ENCODE results near the gene ENC1. TPM values are rescaled to one million over a fixed set of nuclear protein-coding genes. Genes with fewer than 3 reads are reported as not detected.

Gene ENC1
- total and polyA plus RNA-seq, 2 of the 8 experiments (the other 6 are each of a cell fraction or from before 2014, with no cell fraction given): 5.5 to 13.2 TPM

DNA sequence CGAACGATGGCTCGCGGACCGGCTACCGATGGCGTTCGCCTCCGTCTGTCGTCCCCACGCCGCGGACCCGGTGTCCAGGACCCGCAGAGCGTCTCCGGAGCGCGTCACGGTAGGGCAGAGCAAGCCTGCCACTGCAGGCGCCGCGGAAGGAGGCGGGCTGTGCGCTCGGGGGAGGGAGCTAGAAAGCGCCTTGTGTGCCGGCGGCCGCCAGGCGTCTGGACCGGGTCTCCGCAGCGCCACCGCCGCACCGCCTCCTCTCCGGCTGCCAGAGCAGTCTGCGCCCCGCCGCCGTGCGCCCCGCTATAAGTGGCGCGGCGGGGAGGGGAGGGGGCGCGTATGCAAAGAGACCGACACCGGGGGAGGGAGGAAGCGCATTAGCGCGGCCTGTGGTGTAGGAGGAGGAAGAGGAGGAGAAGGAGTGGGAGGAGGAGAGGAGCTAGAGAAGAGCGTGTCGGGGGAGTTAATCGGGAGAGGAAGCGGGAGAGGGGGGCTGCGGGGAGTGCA, at the start of gene ENC1 (continued):
- TF ChIP-seq HDAC6 (IDR thresholded peaks at IDR 0.05; ENCODE audit: low read depth, low read length) (no peak), PHF8 (conservative IDR thresholded peaks at IDR 0.05; ENCODE audit: low read depth, low read length) (peak; percentile 23; the same call in 1 of the 2 replicates), KDM4A (IDR thresholded peaks at IDR 0.05; ENCODE audit: low read depth, low read length, severe bottlenecking) (no peak), CBX5 (IDR thresholded peaks at IDR 0.05; ENCODE audit: low read depth, low read length) (no peak), KDM1A (IDR thresholded peaks at IDR 0.05; ENCODE audit: borderline replicate concordance, low read length) (no peak), RAD21 (IDR thresholded peaks at IDR 0.05 in 1 of 2, conservative IDR thresholded peaks at IDR 0.05 in 1 of 2; ENCODE audit: low read depth in 2 of 2, low read length in 2 of 2) (peak; percentile 37 to 50), ZNF274 (IDR thresholded peaks at IDR 0.05; ENCODE audit: borderline replicate concordance, extremely low read depth, low read length) (no peak), ASH2L (IDR thresholded peaks at IDR 0.05; ENCODE audit: low read length) (peak; percentile 96), RBBP5 (IDR thresholded peaks at IDR 0.05; ENCODE audit: borderline replicate concordance, low read depth, low read length) (peak; percentile 76; the same call in 1 of the 2 replicates), GTF2F1 (IDR thresholded peaks at IDR 0.05; ENCODE audit: borderline replicate concordance, low read depth, low read length) (0 out of 2 replicates have a peak, but pooled peaks have one; percentile 73), TAF7 (optimal IDR thresholded peaks at IDR 0.05; ENCODE audit: borderline replicate concordance, low read depth, low read length) (peak; percentile 76), MAFK (IDR thresholded peaks at IDR 0.05; ENCODE audit: low read depth, low read length) (no peak), BACH1 (IDR thresholded peaks at IDR 0.05; ENCODE audit: low read length) (no peak; the same call in 1 of the 2 replicates), POLR2AphosphoS5 (IDR thresholded peaks at IDR 0.05; ENCODE audit: low read depth, low read length) (peak; percentile 93), BCL11A (IDR thresholded peaks at IDR 0.05; ENCODE audit: low read depth in 2 of 2, low read length in 2 of 2) (no peak), POLR2A (IDR thresholded peaks at IDR 0.05; ENCODE audit: control extremely low read depth in 1 of 2, low read depth in 2 of 2, low read length in 2 of 2) (peak; percentile 92 to 96), RXRA (IDR thresholded peaks at IDR 0.05; ENCODE audit: insufficient read depth, low read depth, low read length) (no peak), SAP30 (IDR thresholded peaks at IDR 0.05; ENCODE audit: insufficient read depth, insufficient replicate concordance, low read length) (no peak), YY1 (IDR thresholded peaks at IDR 0.05; ENCODE audit: low read depth, low read length) (no peak)
- TF ChIP-seq, protein P1, sequence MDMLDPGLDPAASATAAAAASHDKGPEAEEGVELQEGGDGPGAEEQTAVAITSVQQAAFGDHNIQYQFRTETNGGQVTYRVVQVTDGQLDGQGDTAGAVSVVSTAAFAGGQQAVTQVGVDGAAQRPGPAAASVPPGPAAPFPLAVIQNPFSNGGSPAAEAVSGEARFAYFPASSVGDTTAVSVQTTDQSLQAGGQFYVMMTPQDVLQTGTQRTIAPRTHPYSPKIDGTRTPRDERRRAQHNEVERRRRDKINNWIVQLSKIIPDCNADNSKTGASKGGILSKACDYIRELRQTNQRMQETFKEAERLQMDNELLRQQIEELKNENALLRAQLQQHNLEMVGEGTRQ (IDR thresholded peaks at IDR 0.05; ENCODE audit: low read length): no peak
- TF ChIP-seq, protein P2, sequence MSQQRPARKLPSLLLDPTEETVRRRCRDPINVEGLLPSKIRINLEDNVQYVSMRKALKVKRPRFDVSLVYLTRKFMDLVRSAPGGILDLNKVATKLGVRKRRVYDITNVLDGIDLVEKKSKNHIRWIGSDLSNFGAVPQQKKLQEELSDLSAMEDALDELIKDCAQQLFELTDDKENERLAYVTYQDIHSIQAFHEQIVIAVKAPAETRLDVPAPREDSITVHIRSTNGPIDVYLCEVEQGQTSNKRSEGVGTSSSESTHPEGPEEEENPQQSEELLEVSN (IDR thresholded peaks at IDR 0.05): no peak; the same call in 1 of the 2 replicates
- TF ChIP-seq, protein P3, sequence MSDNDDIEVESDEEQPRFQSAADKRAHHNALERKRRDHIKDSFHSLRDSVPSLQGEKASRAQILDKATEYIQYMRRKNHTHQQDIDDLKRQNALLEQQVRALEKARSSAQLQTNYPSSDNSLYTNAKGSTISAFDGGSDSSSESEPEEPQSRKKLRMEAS (IDR thresholded peaks at IDR 0.05): no peak
